SK-N-SH (cell line): Measurements from ENCODE around the gene RYR3. TPM values are rescaled to one million over a fixed set of nuclear protein-coding genes. Genes with fewer than 3 reads are reported as not detected.
A peak's percentile ranks its signal among the peaks of the same experiment; 100 is the strongest.

Experiments
- CTCF ChIA-PET: fragments of 300-600, 350-600 bp; formaldehyde crosslinking; extraction: SDS; loops from one replicate; lab custom pipeline; 2021; lab: Yijun Ruan, JAX
- POLR2A ChIA-PET: fragments of 350-600 bp; sonication (Branson Sonifier 250); formaldehyde crosslinking; extraction: SDS; loops from one replicate; lab custom pipeline; 2020; ENCODE audit warnings: antibody characterized with exemption, inconsistent platforms; lab: Yijun Ruan, JAX
- DNase-seq: peaks from one replicate; pipeline ENCODE4 v3.0.0; 2012
- H2AFZ ChIP-seq: fragments of 200-600 bp; sonication (generic); 2 replicates; pipeline ENCODE4 v1.8.1; 2016; ENCODE audit warnings: antibody characterized with exemption, mild to moderate bottlenecking, low read depth
- H3F3A ChIP-seq: fragments of 200-600 bp; sonication (generic); replicated peaks from 2 replicates; pipeline ENCODE3; 2016; ENCODE audit warnings: antibody characterized with exemption, mild to moderate bottlenecking; ENCODE audit not compliant: insufficient read depth
- H3K27ac ChIP-seq, 2 experiments: fragments of 200-500 bp in 1 of 2; fragments of 200-600 bp in 1 of 2; sonication (Bioruptor generic) in 1 of 2; sonication (generic), shearing (Covaris generic) in 1 of 2; 2 replicates each; pipeline versions ENCODE4 v1.5.1 to v1.6.1; 2014 to 2016; ENCODE audit warnings: low read depth in 2 of 2, inconsistent platforms in 1 of 2, low read length in 1 of 2, mild to moderate bottlenecking in 1 of 2, mixed read lengths in 1 of 2
- H3K27me3 ChIP-seq: fragments of 200-600 bp; sonication (generic), shearing (Covaris generic); 2 replicates; pipeline ENCODE4 v1.6.1; 2016; ENCODE audit warnings: mixed run types; ENCODE audit not compliant: insufficient read depth
- H3K36me3 ChIP-seq, 2 experiments: fragments of 200-500 bp in 1 of 2; fragments of 200-600 bp in 1 of 2; sonication (Bioruptor generic) in 1 of 2; sonication (generic) in 1 of 2; replicated peaks in 1 of 2; 2 replicates each; pipeline versions ENCODE3 to v1.5.1; 2014 to 2016; ENCODE audit warnings: low read length in 1 of 2, mild to moderate bottlenecking in 1 of 2; ENCODE audit not compliant: insufficient read depth in 2 of 2, control insufficient read depth in 1 of 2
- H3K4me1 ChIP-seq, 2 experiments: fragments of 200-500 bp in 1 of 2; fragments of 200-600 bp in 1 of 2; sonication (Bioruptor generic) in 1 of 2; sonication (generic), shearing (Covaris generic) in 1 of 2; 2 replicates each; pipeline versions ENCODE4 v1.5.1 to v1.6.1; 2014 to 2016; ENCODE audit warnings: low read depth in 1 of 2, low read length in 1 of 2, mixed run types in 1 of 2; ENCODE audit not compliant: insufficient read depth in 2 of 2, control insufficient read depth in 1 of 2
- H3K4me2 ChIP-seq: fragments of 200-600 bp; sonication (generic), shearing (Covaris generic); 2 replicates; pipeline ENCODE4 v1.6.1; 2017; ENCODE audit warnings: mixed run types
- H3K4me3 ChIP-seq, 2 experiments: fragments of 200-500 bp in 1 of 2; fragments of 200-600 bp in 1 of 2; sonication (Bioruptor generic) in 1 of 2; sonication (generic), shearing (Covaris generic) in 1 of 2; 2 replicates each; pipeline versions ENCODE4 v1.5.1 to v1.8.1; 2014 to 2016; ENCODE audit warnings: low read depth in 2 of 2, inconsistent platforms in 1 of 2, low read length in 1 of 2, mild to moderate bottlenecking in 1 of 2, mixed read lengths in 1 of 2, moderate library complexity in 1 of 2
- H3K79me2 ChIP-seq: fragments of 200-600 bp; sonication (generic); 2 replicates; pipeline ENCODE4 v1.8.1; 2017; ENCODE audit warnings: mild to moderate bottlenecking; ENCODE audit not compliant: insufficient read depth
- H3K9ac ChIP-seq: fragments of 200-600 bp; sonication (generic); 2 replicates; pipeline ENCODE4 v1.6.1; 2017; ENCODE audit warnings: mixed run types
- H3K9me2 ChIP-seq: fragments of 200-600 bp; sonication (generic); 2 replicates; pipeline ENCODE4 v1.6.1; 2017; ENCODE audit warnings: mixed run types
- H3K9me3 ChIP-seq: fragments of 200-600 bp; sonication (generic); 2 replicates; pipeline ENCODE4 v1.6.1; 2017; ENCODE audit warnings: mixed run types, mild to moderate bottlenecking, moderate library complexity
- H4K20me1 ChIP-seq: fragments of 200-600 bp; sonication (generic); 2 replicates; pipeline ENCODE4 v1.6.1; 2017; ENCODE audit warnings: mild to moderate bottlenecking, mixed run types; ENCODE audit not compliant: insufficient read depth
- EZH2phosphoT487 ChIP-seq: fragments of 200-600 bp; sonication (generic); IDR thresholded peaks from 2 replicates; pipeline ENCODE4 v1.6.1; 2017; ENCODE audit warnings: low read depth, mixed run types, mild to moderate bottlenecking, antibody characterized with exemption, moderate library complexity, borderline replicate concordance
- FOXJ3 ChIP-seq: sonication (generic); formaldehyde crosslinking; IDR thresholded peaks from 2 replicates; pipeline ENCODE4 v1.5.1; 2020; ENCODE audit warnings: mild to moderate bottlenecking, missing genetic modification reagents
- MXI1 ChIP-seq: IDR thresholded peaks from 2 replicates; pipeline ENCODE4 v1.6.1; 2012; ENCODE audit warnings: mild to moderate bottlenecking, low read depth, low read length, improper control_type of control experiment
- NRF1 ChIP-seq: IDR thresholded peaks from 2 replicates; pipeline ENCODE4 v1.6.1; 2012; ENCODE audit warnings: low read depth, mild to moderate bottlenecking, low read length
- RAD21 ChIP-seq: IDR thresholded peaks from 2 replicates; pipeline ENCODE4 v1.6.1; 2012; ENCODE audit warnings: mild to moderate bottlenecking, low read length
- RCOR1 ChIP-seq: fragments of 150-350 bp; IDR thresholded peaks from 2 replicates; pipeline ENCODE4 v1.6.1; 2017; ENCODE audit warnings: antibody characterized with exemption, low read length
- SMC3 ChIP-seq: IDR thresholded peaks from 2 replicates; pipeline ENCODE4 v1.6.1; 2012; ENCODE audit warnings: low read depth, low read length, improper control_type of control experiment
- TEAD4 ChIP-seq: IDR thresholded peaks from 2 replicates; pipeline ENCODE4 v1.4.0; 2012; ENCODE audit warnings: mild to moderate bottlenecking, borderline replicate concordance; ENCODE audit not compliant: insufficient read depth
- WGBS: methylation state at CpG from one replicate; pipeline ENCODE4 v1.1.6; 2017; ENCODE audit warnings: low lambda C conversion rate; 5-methylcytosine and 5-hydroxymethylcytosine counted together
- polyA plus RNA-seq, 3 experiments: library from polyadenylated mRNA; depleted of rRNA; stranded (reverse); fragments of >200 nt; gene quantifications; 2 replicates each; pipeline ENCODE4 v1.2.3, GENCODE V29; 2012
- TF ChIP-seq, protein P1 (sequence below): IDR thresholded peaks from 2 replicates; pipeline ENCODE4 v1.4.0; 2012; ENCODE audit warnings: low read depth, borderline replicate concordance
- TF ChIP-seq, protein P2 (sequence below): fragments of 200-600 bp; sonication (generic); IDR thresholded peaks from 2 replicates; pipeline ENCODE4 v1.6.1; 2017; ENCODE audit warnings: antibody characterized with exemption, mild to moderate bottlenecking, moderate library complexity

Gene RYR3
- polyA plus RNA-seq, 1 of the 3 experiments (the other 2 are of a cell fraction), result 0.02 TPM

DNA sequence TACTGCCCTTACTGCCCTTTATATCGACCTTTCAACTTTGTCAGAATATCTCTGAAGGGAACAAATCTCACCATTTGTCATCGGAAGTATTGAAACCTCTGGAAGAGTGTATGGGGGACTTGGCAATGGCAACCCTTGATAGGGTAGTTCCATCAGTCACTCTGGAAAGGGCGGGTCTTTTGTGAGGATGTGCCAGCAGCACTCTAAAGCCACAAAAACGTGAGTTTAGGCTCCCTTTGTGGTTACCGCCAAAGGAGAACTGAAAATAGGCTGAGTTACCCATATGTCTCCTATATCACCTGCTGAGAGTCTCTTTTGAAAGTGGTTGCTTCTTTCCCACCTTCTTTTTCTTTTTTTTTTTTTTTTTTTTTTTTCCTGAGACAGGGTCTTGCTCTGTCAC is 360.7 kb downstream of the RYR3 start:
- no peaks in the 10 kb centered on the region for H3K4me1 ChIP-seq
- ChIA-PET POLR2A (no interaction called here), CTCF (no interaction called here)
- no peaks in the 10 kb centered on the region for H3K9me3 ChIP-seq
- H3K9ac ChIP-seq, result no peak overlapping the region
- no peak overlapping the region for H3K27ac ChIP-seq
- WGBS, result 57% methylated on average over 5 of the region's 5 CpGs
- H2AFZ ChIP-seq, result no peak overlapping the region
- no peaks in the 10 kb centered on the region for H3K9me2 ChIP-seq
- H3K79me2 ChIP-seq, result no peaks in the 10 kb centered on the region
- H4K20me1 ChIP-seq, result no peaks in the 10 kb centered on the region
- no peaks in the 10 kb centered on the region for H3F3A ChIP-seq
- no peaks in the 10 kb centered on the region; the same call in 1 of the 2 replicates for H3K27me3 ChIP-seq
- no peaks in the 10 kb centered on the region for H3K36me3 ChIP-seq
- no peak for TF ChIP-seq NRF1
- TF ChIP-seq, protein P1, sequence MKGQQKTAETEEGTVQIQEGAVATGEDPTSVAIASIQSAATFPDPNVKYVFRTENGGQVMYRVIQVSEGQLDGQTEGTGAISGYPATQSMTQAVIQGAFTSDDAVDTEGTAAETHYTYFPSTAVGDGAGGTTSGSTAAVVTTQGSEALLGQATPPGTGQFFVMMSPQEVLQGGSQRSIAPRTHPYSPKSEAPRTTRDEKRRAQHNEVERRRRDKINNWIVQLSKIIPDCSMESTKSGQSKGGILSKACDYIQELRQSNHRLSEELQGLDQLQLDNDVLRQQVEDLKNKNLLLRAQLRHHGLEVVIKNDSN, result no peak
- TF ChIP-seq FOXJ3, result no peak
- no peak for TF ChIP-seq EZH2phosphoT487
- no peak for TF ChIP-seq MXI1
- TF ChIP-seq TEAD4, result no peak
- TF ChIP-seq, protein P2, sequence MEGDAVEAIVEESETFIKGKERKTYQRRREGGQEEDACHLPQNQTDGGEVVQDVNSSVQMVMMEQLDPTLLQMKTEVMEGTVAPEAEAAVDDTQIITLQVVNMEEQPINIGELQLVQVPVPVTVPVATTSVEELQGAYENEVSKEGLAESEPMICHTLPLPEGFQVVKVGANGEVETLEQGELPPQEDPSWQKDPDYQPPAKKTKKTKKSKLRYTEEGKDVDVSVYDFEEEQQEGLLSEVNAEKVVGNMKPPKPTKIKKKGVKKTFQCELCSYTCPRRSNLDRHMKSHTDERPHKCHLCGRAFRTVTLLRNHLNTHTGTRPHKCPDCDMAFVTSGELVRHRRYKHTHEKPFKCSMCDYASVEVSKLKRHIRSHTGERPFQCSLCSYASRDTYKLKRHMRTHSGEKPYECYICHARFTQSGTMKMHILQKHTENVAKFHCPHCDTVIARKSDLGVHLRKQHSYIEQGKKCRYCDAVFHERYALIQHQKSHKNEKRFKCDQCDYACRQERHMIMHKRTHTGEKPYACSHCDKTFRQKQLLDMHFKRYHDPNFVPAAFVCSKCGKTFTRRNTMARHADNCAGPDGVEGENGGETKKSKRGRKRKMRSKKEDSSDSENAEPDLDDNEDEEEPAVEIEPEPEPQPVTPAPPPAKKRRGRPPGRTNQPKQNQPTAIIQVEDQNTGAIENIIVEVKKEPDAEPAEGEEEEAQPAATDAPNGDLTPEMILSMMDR, result no peak
- TF ChIP-seq RCOR1, result no peak
- H3K4me3 ChIP-seq, result no peak overlapping the region
- no peak overlapping the region for H3K4me2 ChIP-seq
- DNase-seq, result no peak

DNA sequence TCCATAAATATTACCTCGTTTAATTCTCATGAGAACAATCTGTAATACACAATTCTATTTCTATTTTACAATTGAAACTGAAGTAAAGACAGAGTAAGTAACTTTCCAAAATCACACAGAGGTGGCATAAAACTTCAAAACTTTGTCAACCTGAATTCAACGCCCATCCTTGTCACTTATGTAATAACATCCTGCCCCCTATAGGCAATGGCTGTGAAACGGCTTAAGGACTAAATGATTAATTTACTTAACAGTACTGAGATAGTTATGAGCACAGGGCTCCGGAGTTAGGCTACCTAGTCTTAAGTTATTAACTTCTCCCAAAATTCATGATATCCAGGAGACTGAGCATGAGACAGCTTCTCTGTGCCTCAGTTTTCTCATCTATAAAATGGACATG is 364.5 kb downstream of the RYR3 start:
- H2AFZ ChIP-seq, result no peak overlapping the region
- no peaks in the 10 kb centered on the region for H3K9me3 ChIP-seq
- no peaks in the 10 kb centered on the region for H3F3A ChIP-seq
- POLR2A ChIA-PET, result no interaction called here
- no peak overlapping the region for H3K9ac ChIP-seq
- peak; percentile 46 for DNase-seq
- H3K4me2 ChIP-seq, result no peak overlapping the region
- H4K20me1 ChIP-seq, result no peaks in the 10 kb centered on the region
- no peak overlapping the region; a peak in 1 of 4 replicates for H3K4me3 ChIP-seq
- H3K79me2 ChIP-seq, result no peaks in the 10 kb centered on the region
- H3K27ac ChIP-seq, result no peak overlapping the region
- 18% methylated on average over 4 of the region's 4 CpGs for WGBS
- no peaks in the 10 kb centered on the region for H3K9me2 ChIP-seq
- H3K36me3 ChIP-seq, result no peaks in the 10 kb centered on the region
- TF ChIP-seq, protein P2, result peak; percentile 57
- TF ChIP-seq RAD21 (peak; percentile 79), SMC3 (peak; percentile 54), RCOR1 (no peak)
- CTCF ChIA-PET, result interaction anchor here (0.7 to 3.4 kb wide), 11 partner anchors 10 to 576 kb away, joined by 3 to 19 read pairs (median 4); partner anchors contain the start of gene RYR3
- H3K4me1 ChIP-seq, result no peaks in the 10 kb centered on the region
- H3K27me3 ChIP-seq, result no peaks in the 10 kb centered on the region; the same call in 1 of the 2 replicates
